ENCODE measurements around the gene CD69.
"Not testable (repeated sequence)": the region's sequence is repeated elsewhere in the genome, so short reads cannot be mapped to it uniquely, and the experiment has no call there.

CD69 gene

GRCh38 chr12:9713032-9713558 is 47.6 kb downstream of the CD69 start:
- DNase-seq, result not testable (repeated sequence)

- no peak for DNase-seq
Measured at GRCh38 chr12:9711664-9712063, 49.0 kb downstream of the CD69 start.

- no peak for DNase-seq
Measured at GRCh38 chr12:9710584-9711375, 49.9 kb downstream of the CD69 start.

GRCh38 chr12:9708853-9709252 is 51.8 kb downstream of the CD69 start:
- DNase-seq, result no peak

- peak; percentile 55 for DNase-seq
Measured at GRCh38 chr12:9707864-9708808, 52.6 kb downstream of the CD69 start.

- DNase-seq, result no peak
Measured at GRCh38 chr12:9707356-9707755, 53.3 kb downstream of the CD69 start.

GRCh38 chr12:9706086-9706685 is 54.5 kb downstream of the CD69 start:
- no peak for DNase-seq

GRCh38 chr12:9704561-9704960 is 56.1 kb downstream of the CD69 start:
- not testable (repeated sequence) for DNase-seq
